GM12801 (cell line): Measurements from ENCODE around the gene AANAT.

Experiments
- TF ChIP-seq, protein P1 (sequence below): IDR thresholded peaks from one replicate; pipeline ENCODE4 v1.5.1; 2011; ENCODE audit warnings: control low read depth; ENCODE audit not compliant: insufficient read length; ENCODE audit errors: extremely low read depth

AANAT gene

GRCh38 chr17:76476736-76477135, 9.3 kb downstream of the AANAT start:
- TF ChIP-seq, protein P1, sequence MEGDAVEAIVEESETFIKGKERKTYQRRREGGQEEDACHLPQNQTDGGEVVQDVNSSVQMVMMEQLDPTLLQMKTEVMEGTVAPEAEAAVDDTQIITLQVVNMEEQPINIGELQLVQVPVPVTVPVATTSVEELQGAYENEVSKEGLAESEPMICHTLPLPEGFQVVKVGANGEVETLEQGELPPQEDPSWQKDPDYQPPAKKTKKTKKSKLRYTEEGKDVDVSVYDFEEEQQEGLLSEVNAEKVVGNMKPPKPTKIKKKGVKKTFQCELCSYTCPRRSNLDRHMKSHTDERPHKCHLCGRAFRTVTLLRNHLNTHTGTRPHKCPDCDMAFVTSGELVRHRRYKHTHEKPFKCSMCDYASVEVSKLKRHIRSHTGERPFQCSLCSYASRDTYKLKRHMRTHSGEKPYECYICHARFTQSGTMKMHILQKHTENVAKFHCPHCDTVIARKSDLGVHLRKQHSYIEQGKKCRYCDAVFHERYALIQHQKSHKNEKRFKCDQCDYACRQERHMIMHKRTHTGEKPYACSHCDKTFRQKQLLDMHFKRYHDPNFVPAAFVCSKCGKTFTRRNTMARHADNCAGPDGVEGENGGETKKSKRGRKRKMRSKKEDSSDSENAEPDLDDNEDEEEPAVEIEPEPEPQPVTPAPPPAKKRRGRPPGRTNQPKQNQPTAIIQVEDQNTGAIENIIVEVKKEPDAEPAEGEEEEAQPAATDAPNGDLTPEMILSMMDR = no peak

- TF ChIP-seq, protein P1 = no peak
Measured at GRCh38 chr17:76477576-76477975, 10.2 kb downstream of the AANAT start.

DNA sequence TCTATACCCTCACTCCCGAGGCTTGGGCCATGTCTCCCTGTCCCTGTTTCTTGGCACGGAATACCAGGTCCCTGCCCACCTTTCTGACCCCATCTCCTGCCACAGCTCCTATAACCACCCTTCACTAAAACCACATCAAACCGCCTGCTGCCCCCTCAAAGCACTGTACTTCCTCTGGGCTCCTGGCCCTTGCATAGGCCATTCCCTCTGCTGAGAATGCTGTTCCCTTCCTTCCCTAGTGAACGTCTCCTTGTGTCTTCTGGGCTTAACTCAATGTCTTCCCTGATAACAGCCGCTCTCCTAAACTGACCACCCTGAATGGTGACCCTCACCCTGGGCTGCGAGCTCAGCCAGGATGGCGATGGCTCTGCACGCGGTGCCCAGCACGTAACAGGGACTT, 10.7 kb downstream of the AANAT start:
- TF ChIP-seq, protein P1 = no peak

- TF ChIP-seq, protein P1 = no peak
Measured at GRCh38 chr17:76478730-76479514, 11.5 kb downstream of the AANAT start.

DNA sequence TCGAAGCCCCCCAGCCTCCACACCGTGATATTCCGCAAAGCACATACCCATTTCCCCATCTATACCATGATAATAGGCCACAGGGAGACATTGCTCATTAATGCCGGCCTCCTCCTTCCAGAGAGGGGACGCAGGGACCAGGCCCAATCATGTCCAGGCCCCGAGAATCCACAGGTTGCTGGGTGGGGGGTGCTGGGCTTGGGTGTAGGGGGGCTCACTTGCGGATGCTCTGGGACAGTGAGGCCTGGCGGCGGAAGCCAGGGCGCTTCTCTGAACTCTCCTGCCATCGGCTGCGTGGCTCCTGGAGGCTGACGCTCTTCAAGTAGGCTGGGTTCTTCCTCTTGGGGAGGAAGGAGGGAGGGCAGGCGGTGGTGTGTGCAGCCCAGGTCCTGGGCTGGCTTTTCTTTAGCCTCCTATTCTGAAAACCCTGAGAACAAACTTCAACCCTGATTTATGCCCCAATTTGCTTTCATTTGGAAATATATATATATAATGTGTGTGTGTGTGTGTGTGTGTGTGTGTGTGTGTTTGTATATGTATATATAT, 12.2 kb downstream of the AANAT start:
- TF ChIP-seq, protein P1 = no peak

DNA sequence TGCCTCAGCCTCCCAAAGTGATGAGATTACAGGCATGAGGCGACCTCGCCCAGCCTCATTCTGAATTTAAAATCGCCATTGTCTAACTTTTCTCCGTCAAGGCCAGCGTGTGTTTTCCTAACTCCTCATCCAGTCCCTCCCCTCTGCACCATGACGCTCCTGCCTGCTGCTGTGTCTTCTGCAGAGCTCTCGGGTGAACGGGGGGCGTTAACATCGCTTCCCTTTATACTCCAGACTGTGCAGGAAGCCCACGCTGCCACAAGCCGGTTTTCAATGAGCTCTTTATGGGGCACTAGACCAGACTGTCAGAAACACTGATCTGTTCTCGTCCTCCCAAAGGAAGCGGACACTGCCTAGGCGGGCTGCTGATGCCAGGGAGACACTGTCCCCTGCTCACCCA, 13.2 kb downstream of the AANAT start:
- TF ChIP-seq, protein P1 = no peak

DNA sequence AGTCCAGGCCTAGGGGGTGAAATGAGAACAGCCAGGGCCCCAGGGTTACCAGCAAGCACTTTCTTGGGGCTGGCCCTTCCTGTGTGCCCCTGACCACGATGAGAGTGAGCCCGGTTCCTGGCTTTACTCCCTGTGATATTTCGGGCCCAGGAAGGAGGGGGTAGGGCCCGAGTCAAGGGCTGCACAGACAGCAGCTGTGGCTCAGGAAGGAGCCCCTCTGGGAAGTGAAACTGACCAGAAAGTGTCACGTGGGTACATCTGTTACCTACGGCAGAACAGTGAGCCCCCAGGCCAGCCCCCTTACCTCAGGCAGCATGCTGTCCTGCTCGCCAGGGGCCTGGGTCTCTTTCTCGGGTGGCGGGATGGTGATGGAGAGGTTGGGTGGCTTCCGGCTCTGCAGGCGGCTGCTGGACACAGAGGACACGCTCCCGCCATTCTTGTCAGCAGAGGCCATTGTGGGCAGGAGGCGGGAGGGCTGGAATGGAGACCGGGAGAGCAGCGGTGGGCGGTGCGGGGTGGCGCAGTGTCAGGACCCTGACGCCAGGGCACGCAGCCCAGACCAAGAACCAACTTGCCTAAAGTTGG, 13.8 kb downstream of the AANAT start:
- TF ChIP-seq, protein P1 = no peak
